HCT116 (cell line): ENCODE results near the gene C4orf36. TPM values are rescaled to one million over a fixed set of nuclear protein-coding genes. Genes with fewer than 3 reads are reported as not detected.

Source experiments
- ATAC-seq: fragments of 200-7000 bp; cut with Tn5 transposase; 2 replicates; pipeline ENCODE4 v1.9.1; 2020; ENCODE audit warnings: mild to moderate bottlenecking, moderate library complexity
- BruUV-seq: library from RNA; stranded (reverse); fragments of 400-500 nt; replicated peaks from 2 replicates; lab custom pipeline; 2021; lab: Mats Ljungman, UMichigan
- CTCF ChIA-PET: fragments of 300-600 bp; sonication (Branson Sonifier 250); formaldehyde crosslinking; loops from one replicate; lab custom pipeline; 2021; ENCODE audit warnings: antibody characterized with exemption; lab: Charles Lee
- POLR2A ChIA-PET: fragments of 300-600, 350-600 bp; sonication (Branson Sonifier 250); formaldehyde crosslinking; loops from one replicate; lab custom pipeline; 2021; ENCODE audit warnings: antibody characterized with exemption; lab: Charles Lee
- RAD21 ChIA-PET, 2 experiments: fragments of 300-600 bp; sonication (Branson Sonifier 250); formaldehyde crosslinking; loops; one replicate each; lab custom pipeline; 2023; ENCODE audit warnings: low total read pairs in 2 of 2; ENCODE audit not compliant: uncharacterized antibody in 2 of 2, unreplicated experiment in 2 of 2, low non-redundant PET in 1 of 2; lab: Charles Lee
- DNase-seq: peaks from one replicate; pipeline ENCODE4 v3.0.0-alpha.2; 2010; ENCODE audit warnings: low read depth, low spot score
- H2AFZ ChIP-seq: fragments of 200-600 bp; shearing (Covaris generic), sonication (generic); 2 replicates; pipeline ENCODE4 v1.6.1; 2017; ENCODE audit warnings: low read depth, mixed run types, mixed read lengths, antibody characterized with exemption, low read length; ENCODE audit not compliant: poor library complexity, severe bottlenecking
- H3K27ac ChIP-seq: 2 replicates; pipeline ENCODE4 v1.5.1; 2012; ENCODE audit warnings: low read depth, low read length
- H3K27me3 ChIP-seq: fragments of 200-600 bp; sonication (generic); 2 replicates; pipeline ENCODE4 v1.6.1; 2016; ENCODE audit warnings: mixed run types, low read length, mixed read lengths; ENCODE audit not compliant: insufficient read depth
- H3K36me3 ChIP-seq, 2 experiments: fragments of 200-500 bp in 1 of 2; fragments of 200-600 bp in 1 of 2; sonication (Bioruptor generic) in 1 of 2; sonication (generic) in 1 of 2; 2 replicates each; pipeline versions ENCODE4 v1.5.1 to v1.6.1; 2014 to 2016; ENCODE audit warnings: low read length in 2 of 2, inconsistent platforms in 1 of 2, mixed read lengths in 1 of 2, mixed run types in 1 of 2; ENCODE audit not compliant: insufficient read depth in 2 of 2, control insufficient read depth in 1 of 2
- H3K4me1 ChIP-seq, 2 experiments: fragments of 200-600 bp in 1 of 2; sonication (generic) in 1 of 2; 2 replicates each; pipeline versions ENCODE4 v1.5.1 to v1.6.1; 2012 to 2017; ENCODE audit warnings: low read length in 2 of 2, inconsistent platforms in 1 of 2, mild to moderate bottlenecking in 1 of 2, mixed read lengths in 1 of 2, mixed run types in 1 of 2, moderate library complexity in 1 of 2; ENCODE audit not compliant: insufficient read depth in 2 of 2, control insufficient read depth in 1 of 2
- H3K4me2 ChIP-seq: fragments of 200-600 bp; sonication (generic); 2 replicates; pipeline ENCODE4 v1.6.1; 2017; ENCODE audit warnings: mixed run types, low read length, mixed read lengths
- H3K4me3 ChIP-seq, 2 experiments: fragments of 200-600 bp in 1 of 2; sonication (generic) in 1 of 2; replicated peaks in 1 of 2; 2 replicates each; pipeline ENCODE4 v1.5.1; 2011 to 2016; ENCODE audit warnings: low read length in 2 of 2, control low read depth in 1 of 2, low read depth in 1 of 2, mild to moderate bottlenecking in 1 of 2, mixed read lengths in 1 of 2, mixed run types in 1 of 2
- H3K79me2 ChIP-seq: fragments of 200-600 bp; sonication (generic); 2 replicates; pipeline ENCODE4 v1.6.1; 2017; ENCODE audit warnings: mild to moderate bottlenecking, mixed run types, low read length, moderate library complexity, mixed read lengths; ENCODE audit not compliant: insufficient read depth
- H3K9ac ChIP-seq: fragments of 200-600 bp; sonication (generic); 2 replicates; pipeline ENCODE4 v1.6.1; 2016; ENCODE audit warnings: low read length, mixed read lengths
- H3K9me2 ChIP-seq: fragments of 200-600 bp; sonication (generic), shearing (Covaris generic); 2 replicates; pipeline ENCODE4 v1.6.1; 2017; ENCODE audit warnings: mixed run types, mild to moderate bottlenecking, moderate library complexity; ENCODE audit not compliant: insufficient read depth
- H3K9me3 ChIP-seq, 2 experiments: fragments of 200-500 bp in 1 of 2; fragments of 200-600 bp in 1 of 2; sonication (Bioruptor generic) in 1 of 2; sonication (generic) in 1 of 2; 2 replicates each; pipeline ENCODE4 v1.6.1; 2014 to 2017; ENCODE audit warnings: low read length in 2 of 2, mixed read lengths in 2 of 2, inconsistent platforms in 1 of 2, low read depth in 1 of 2, mild to moderate bottlenecking in 1 of 2, mixed run types in 1 of 2, moderate library complexity in 1 of 2; ENCODE audit not compliant: control insufficient read depth in 1 of 2, insufficient read depth in 1 of 2
- H4K20me1 ChIP-seq: fragments of 200-600 bp; sonication (generic), shearing (Covaris generic); 2 replicates; pipeline ENCODE4 v1.6.1; 2017; ENCODE audit warnings: mixed run types, mild to moderate bottlenecking, moderate library complexity; ENCODE audit not compliant: insufficient read depth
- CBX3 ChIP-seq: IDR thresholded peaks from 2 replicates; pipeline ENCODE4 v1.6.1; 2012; ENCODE audit warnings: low read depth
- CEBPB ChIP-seq: IDR thresholded peaks from 2 replicates; pipeline ENCODE4 v1.6.1; 2012; ENCODE audit warnings: low read depth
- EGR1 ChIP-seq: IDR thresholded peaks from 2 replicates; pipeline ENCODE4 v1.6.1; 2012; ENCODE audit warnings: low read depth
- ELF1 ChIP-seq: IDR thresholded peaks from 2 replicates; pipeline ENCODE4 v1.6.1; 2012; ENCODE audit warnings: low read depth, borderline replicate concordance
- EZH2 ChIP-seq: fragments of 200-600 bp; sonication (generic); IDR thresholded peaks from 2 replicates; pipeline ENCODE4 v1.6.1; 2017; ENCODE audit warnings: antibody characterized with exemption, mixed run types
- EZH2phosphoT487 ChIP-seq: fragments of 200-600 bp; IDR thresholded peaks from 2 replicates; pipeline ENCODE4 v1.6.1; 2018; ENCODE audit warnings: antibody characterized with exemption, borderline replicate concordance
- FOSL1 ChIP-seq: IDR thresholded peaks from 2 replicates; pipeline ENCODE4 v1.6.1; 2012; ENCODE audit warnings: low read depth
- POLR2A ChIP-seq: IDR thresholded peaks from 2 replicates; pipeline ENCODE4 v1.7.0; 2011; ENCODE audit warnings: borderline replicate concordance; ENCODE audit not compliant: insufficient read depth, insufficient read length; ENCODE audit errors: extremely low read depth
- RAD21 ChIP-seq: IDR thresholded peaks from 2 replicates; pipeline ENCODE4 v1.6.1; 2012; ENCODE audit warnings: low read depth, mild to moderate bottlenecking
- SIN3A ChIP-seq: IDR thresholded peaks from 2 replicates; pipeline ENCODE4 v1.6.1; 2012; ENCODE audit warnings: low read depth
- SP1 ChIP-seq: IDR thresholded peaks from 2 replicates; pipeline ENCODE4 v1.6.1; 2012; ENCODE audit warnings: low read depth
- SRF ChIP-seq: IDR thresholded peaks from 2 replicates; pipeline ENCODE4 v1.6.1; 2012; ENCODE audit warnings: low read depth
- YY1 ChIP-seq: IDR thresholded peaks from 2 replicates; pipeline ENCODE4 v1.6.1; 2011; ENCODE audit warnings: low read length, low read depth, moderate library complexity, mild to moderate bottlenecking; ENCODE audit not compliant: insufficient replicate concordance; ENCODE audit errors: extremely low read depth
- ZFX ChIP-seq: fragments of 450-650 bp; IDR thresholded peaks from 2 replicates; pipeline ENCODE4 v1.6.1; 2017
- ZNF274 ChIP-seq: fragments of 200-500 bp; sonication (Bioruptor generic); IDR thresholded peaks from 2 replicates; pipeline ENCODE4 v1.6.1; 2014; ENCODE audit warnings: mild to moderate bottlenecking, low read depth, low read length, inconsistent platforms
- intact Hi-C: fragments of 100-400 bp; cut with micrococcal nuclease; formaldehyde crosslinking; loops from 2 replicates; pipeline ENCODE4 v1.10.0; 2022
- total RNA-seq: library from RNA; stranded (reverse); gene quantifications from one replicate; pipeline ENCODE4 v1.2.1, GENCODE V29; 2021; ENCODE audit not compliant: unreplicated experiment
- TF ChIP-seq, protein P1 (sequence below): IDR thresholded peaks from 2 replicates; pipeline ENCODE4 v1.6.1; 2012; ENCODE audit warnings: low read depth
- TF ChIP-seq, protein P2 (sequence below): IDR thresholded peaks from 2 replicates; pipeline ENCODE4 v1.6.1; 2011; ENCODE audit warnings: mild to moderate bottlenecking, low read length, moderate library complexity; ENCODE audit not compliant: insufficient replicate concordance; ENCODE audit errors: extremely low read depth
- TF ChIP-seq, protein P3 (sequence below), 3 experiments: fragments of 200-600 bp in 1 of 3; sonication (generic) in 1 of 3; IDR thresholded peaks in 2 of 3; conservative IDR thresholded peaks in 1 of 3; 2 replicates each; pipeline ENCODE4 v1.5.1; 2012 to 2017; ENCODE audit warnings: low read depth in 2 of 3, low read length in 2 of 3, antibody characterized with exemption in 1 of 3, borderline replicate concordance in 1 of 3, control low read depth in 1 of 3, mild to moderate bottlenecking in 1 of 3, mixed read lengths in 1 of 3, mixed run types in 1 of 3, moderate library complexity in 1 of 3; ENCODE audit not compliant: insufficient read depth in 1 of 3

The C4orf36 gene
- total RNA-seq, 1 experiment from 2014 or later = 1.8 TPM

- no peak for DNase-seq
- no peak overlapping the region for H3K27ac ChIP-seq
- H3K79me2 ChIP-seq = no peaks in the 10 kb centered on the region
- CTCF ChIA-PET = no interaction called here
- RAD21 ChIA-PET = no interaction called here
- no peak for ATAC-seq
- H3K9me3 ChIP-seq = no peaks in the 10 kb centered on the region
- TF ChIP-seq EZH2phosphoT487 = no peak
- no peak for TF ChIP-seq FOSL1
- TF ChIP-seq, protein P1, sequence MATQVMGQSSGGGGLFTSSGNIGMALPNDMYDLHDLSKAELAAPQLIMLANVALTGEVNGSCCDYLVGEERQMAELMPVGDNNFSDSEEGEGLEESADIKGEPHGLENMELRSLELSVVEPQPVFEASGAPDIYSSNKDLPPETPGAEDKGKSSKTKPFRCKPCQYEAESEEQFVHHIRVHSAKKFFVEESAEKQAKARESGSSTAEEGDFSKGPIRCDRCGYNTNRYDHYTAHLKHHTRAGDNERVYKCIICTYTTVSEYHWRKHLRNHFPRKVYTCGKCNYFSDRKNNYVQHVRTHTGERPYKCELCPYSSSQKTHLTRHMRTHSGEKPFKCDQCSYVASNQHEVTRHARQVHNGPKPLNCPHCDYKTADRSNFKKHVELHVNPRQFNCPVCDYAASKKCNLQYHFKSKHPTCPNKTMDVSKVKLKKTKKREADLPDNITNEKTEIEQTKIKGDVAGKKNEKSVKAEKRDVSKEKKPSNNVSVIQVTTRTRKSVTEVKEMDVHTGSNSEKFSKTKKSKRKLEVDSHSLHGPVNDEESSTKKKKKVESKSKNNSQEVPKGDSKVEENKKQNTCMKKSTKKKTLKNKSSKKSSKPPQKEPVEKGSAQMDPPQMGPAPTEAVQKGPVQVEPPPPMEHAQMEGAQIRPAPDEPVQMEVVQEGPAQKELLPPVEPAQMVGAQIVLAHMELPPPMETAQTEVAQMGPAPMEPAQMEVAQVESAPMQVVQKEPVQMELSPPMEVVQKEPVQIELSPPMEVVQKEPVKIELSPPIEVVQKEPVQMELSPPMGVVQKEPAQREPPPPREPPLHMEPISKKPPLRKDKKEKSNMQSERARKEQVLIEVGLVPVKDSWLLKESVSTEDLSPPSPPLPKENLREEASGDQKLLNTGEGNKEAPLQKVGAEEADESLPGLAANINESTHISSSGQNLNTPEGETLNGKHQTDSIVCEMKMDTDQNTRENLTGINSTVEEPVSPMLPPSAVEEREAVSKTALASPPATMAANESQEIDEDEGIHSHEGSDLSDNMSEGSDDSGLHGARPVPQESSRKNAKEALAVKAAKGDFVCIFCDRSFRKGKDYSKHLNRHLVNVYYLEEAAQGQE = no peak
- TF ChIP-seq ZFX = no peak
- no peak for TF ChIP-seq CEBPB
- TF ChIP-seq SRF = no peak
- TF ChIP-seq CBX3 = no peak
- no peak for TF ChIP-seq ZNF274
- no peak for TF ChIP-seq ELF1
- no peak for TF ChIP-seq SP1
- no peak for TF ChIP-seq EGR1
- no peak for TF ChIP-seq SIN3A
- TF ChIP-seq POLR2A = no peak
- no peak for TF ChIP-seq YY1
- no peak for TF ChIP-seq EZH2
- TF ChIP-seq, protein P2, sequence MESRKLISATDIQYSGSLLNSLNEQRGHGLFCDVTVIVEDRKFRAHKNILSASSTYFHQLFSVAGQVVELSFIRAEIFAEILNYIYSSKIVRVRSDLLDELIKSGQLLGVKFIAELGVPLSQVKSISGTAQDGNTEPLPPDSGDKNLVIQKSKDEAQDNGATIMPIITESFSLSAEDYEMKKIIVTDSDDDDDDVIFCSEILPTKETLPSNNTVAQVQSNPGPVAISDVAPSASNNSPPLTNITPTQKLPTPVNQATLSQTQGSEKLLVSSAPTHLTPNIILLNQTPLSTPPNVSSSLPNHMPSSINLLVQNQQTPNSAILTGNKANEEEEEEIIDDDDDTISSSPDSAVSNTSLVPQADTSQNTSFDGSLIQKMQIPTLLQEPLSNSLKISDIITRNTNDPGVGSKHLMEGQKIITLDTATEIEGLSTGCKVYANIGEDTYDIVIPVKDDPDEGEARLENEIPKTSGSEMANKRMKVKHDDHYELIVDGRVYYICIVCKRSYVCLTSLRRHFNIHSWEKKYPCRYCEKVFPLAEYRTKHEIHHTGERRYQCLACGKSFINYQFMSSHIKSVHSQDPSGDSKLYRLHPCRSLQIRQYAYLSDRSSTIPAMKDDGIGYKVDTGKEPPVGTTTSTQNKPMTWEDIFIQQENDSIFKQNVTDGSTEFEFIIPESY = no peak
- TF ChIP-seq, protein P3, sequence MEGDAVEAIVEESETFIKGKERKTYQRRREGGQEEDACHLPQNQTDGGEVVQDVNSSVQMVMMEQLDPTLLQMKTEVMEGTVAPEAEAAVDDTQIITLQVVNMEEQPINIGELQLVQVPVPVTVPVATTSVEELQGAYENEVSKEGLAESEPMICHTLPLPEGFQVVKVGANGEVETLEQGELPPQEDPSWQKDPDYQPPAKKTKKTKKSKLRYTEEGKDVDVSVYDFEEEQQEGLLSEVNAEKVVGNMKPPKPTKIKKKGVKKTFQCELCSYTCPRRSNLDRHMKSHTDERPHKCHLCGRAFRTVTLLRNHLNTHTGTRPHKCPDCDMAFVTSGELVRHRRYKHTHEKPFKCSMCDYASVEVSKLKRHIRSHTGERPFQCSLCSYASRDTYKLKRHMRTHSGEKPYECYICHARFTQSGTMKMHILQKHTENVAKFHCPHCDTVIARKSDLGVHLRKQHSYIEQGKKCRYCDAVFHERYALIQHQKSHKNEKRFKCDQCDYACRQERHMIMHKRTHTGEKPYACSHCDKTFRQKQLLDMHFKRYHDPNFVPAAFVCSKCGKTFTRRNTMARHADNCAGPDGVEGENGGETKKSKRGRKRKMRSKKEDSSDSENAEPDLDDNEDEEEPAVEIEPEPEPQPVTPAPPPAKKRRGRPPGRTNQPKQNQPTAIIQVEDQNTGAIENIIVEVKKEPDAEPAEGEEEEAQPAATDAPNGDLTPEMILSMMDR (IDR thresholded peaks at IDR 0.05 in 2 of 3, conservative IDR thresholded peaks at IDR 0.05 in 1 of 3; ENCODE audit: borderline replicate concordance in 1 of 3, insufficient read depth in 1 of 3, low read depth in 2 of 3, low read length in 2 of 3) = no peak
- TF ChIP-seq RAD21 = no peak
- intact Hi-C loops = no loop called here
- H3K9ac ChIP-seq = no peak overlapping the region
- POLR2A ChIA-PET = no interaction called here
- H3K9me2 ChIP-seq = no peaks in the 10 kb centered on the region
- no TSS peak for BruUV-seq
- no peaks in the 10 kb centered on the region for H3K36me3 ChIP-seq
- H3K4me1 ChIP-seq = no peaks in the 10 kb centered on the region
- H2AFZ ChIP-seq = no peak overlapping the region
- no peak overlapping the region for H3K4me2 ChIP-seq
- no peak overlapping the region for H3K4me3 ChIP-seq
- H3K27me3 ChIP-seq = no peaks in the 10 kb centered on the region
- H4K20me1 ChIP-seq = no peaks in the 10 kb centered on the region
These were observed 51.4 kb downstream of the C4orf36 start for GRCh38 chr4:86840858-86841257.
